Measurements from ENCODE around the gene PRDM10.
"Not testable (repeated sequence)": the region's sequence is repeated elsewhere in the genome, so short reads cannot be mapped to it uniquely, and the experiment has no call there.

Gene PRDM10, protein sequence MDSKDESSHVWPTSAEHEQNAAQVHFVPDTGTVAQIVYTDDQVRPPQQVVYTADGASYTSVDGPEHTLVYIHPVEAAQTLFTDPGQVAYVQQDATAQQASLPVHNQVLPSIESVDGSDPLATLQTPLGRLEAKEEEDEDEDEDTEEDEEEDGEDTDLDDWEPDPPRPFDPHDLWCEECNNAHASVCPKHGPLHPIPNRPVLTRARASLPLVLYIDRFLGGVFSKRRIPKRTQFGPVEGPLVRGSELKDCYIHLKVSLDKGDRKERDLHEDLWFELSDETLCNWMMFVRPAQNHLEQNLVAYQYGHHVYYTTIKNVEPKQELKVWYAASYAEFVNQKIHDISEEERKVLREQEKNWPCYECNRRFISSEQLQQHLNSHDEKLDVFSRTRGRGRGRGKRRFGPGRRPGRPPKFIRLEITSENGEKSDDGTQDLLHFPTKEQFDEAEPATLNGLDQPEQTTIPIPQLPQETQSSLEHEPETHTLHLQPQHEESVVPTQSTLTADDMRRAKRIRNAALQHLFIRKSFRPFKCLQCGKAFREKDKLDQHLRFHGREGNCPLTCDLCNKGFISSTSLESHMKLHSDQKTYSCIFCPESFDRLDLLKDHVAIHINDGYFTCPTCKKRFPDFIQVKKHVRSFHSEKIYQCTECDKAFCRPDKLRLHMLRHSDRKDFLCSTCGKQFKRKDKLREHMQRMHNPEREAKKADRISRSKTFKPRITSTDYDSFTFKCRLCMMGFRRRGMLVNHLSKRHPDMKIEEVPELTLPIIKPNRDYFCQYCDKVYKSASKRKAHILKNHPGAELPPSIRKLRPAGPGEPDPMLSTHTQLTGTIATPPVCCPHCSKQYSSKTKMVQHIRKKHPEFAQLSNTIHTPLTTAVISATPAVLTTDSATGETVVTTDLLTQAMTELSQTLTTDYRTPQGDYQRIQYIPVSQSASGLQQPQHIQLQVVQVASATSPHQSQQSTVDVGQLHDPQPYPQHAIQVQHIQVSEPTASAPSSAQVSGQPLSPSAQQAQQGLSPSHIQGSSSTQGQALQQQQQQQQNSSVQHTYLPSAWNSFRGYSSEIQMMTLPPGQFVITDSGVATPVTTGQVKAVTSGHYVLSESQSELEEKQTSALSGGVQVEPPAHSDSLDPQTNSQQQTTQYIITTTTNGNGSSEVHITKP

DNA sequence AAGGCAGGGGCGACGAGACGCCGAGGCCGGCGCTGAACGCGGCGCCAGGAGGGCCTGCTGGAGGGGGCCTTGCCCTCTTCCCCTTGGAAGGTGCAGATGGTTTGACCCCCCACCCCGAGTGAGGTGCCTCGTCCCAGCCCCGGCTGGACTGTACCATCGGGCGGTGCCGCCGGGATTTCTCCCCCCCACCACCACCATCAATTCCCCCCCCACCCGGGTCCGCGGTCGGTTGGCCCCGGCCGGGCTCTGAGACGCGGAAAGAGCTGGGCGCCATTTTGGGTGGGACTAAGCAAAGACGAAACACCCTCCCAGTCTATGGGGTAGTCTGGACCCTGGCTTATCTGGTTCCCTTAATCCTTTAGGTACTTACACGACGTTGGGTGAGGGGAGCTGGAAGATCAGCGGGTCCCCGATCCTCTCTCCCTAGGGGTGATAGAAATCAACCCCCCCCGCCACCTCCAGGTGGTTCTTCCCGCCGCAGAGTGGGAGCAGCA, at the start of gene PRDM10:
TSS of gene PRDM10 (minus strand) at position 484 of the 494 bp plus-strand sequence. CDS start 41,871 bp downstream, outside the sequence.
- peak; percentile 89 for DNase-seq

DNA sequence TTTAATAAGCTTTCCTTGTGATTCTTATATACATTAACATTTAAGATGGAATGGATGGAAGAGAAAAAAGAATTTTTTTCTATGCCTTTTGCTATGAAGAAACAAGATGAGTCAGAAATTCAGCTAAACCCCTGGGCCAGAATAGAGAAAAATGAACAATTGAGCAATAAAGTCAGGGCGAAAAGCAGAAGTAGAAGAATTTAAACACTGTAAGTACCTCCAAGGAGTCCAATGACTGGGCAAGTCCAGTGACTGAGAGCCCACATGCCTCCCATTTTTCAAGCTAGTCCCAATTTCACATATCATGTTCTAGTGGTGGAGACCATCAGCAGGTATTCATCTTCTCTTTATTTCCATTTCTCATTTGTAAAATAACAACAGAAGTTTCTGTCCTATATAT, 48.4 kb upstream of the PRDM10 start:
- DNase-seq: no peak

DNA sequence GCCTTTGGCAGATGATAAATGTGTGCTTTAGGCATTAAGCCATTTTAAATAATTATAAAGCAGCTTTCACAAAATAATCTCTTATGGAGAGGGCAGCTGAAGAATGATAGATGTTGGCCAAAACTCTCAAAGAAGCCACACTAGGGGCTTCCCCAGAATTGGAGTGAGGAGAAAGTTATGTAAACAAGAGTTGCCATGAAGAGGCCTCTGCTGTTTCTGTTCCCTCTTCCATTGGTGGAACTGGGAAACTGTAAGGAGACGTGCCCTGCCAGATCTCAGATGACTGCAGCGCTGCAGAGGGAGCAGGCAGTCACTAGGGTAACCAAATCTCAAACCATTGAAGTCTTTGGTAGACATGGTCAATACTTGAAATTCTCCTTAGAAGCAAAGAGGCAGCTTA, 47.6 kb upstream of the PRDM10 start:
- DNase-seq: no peak

- DNase-seq: no peak
Observed at GRCh38 chr11:130049328-130049771, 46.7 kb upstream of the PRDM10 start.

DNA sequence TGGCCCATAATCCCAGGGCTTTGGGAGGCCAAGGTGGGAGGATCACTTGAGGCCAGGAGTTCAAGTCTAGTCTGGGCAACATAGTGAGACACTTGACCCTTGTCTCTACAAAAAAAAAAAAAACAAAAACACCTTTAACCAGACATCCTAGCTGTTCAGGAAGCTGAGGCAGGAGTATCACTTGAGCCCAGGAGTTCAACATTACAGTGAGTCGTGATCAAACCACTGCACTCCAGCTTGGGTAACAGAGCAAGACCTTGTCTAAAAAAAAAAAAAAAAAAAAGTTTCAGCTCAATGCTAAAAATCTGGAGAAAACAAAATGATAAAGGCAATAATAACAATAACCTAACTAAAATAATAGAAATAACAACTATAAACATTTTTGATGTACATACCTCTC, 44.5 kb upstream of the PRDM10 start:
- no peak for DNase-seq

- DNase-seq: no peak
Observed at GRCh38 chr11:130043575-130043974, 40.9 kb upstream of the PRDM10 start.

- no peak for DNase-seq
Observed at GRCh38 chr11:130042093-130042591, 39.5 kb upstream of the PRDM10 start.

GRCh38 chr11:130040281-130040940, 37.8 kb upstream of the PRDM10 start:
- no peak for DNase-seq

- DNase-seq: no peak
Observed at GRCh38 chr11:130037881-130038585, 35.4 kb upstream of the PRDM10 start.

- DNase-seq: no peak
Observed at GRCh38 chr11:130037058-130037457, 34.4 kb upstream of the PRDM10 start.

- no peak for DNase-seq
Observed at GRCh38 chr11:130034236-130034635, 31.6 kb upstream of the PRDM10 start.

DNA sequence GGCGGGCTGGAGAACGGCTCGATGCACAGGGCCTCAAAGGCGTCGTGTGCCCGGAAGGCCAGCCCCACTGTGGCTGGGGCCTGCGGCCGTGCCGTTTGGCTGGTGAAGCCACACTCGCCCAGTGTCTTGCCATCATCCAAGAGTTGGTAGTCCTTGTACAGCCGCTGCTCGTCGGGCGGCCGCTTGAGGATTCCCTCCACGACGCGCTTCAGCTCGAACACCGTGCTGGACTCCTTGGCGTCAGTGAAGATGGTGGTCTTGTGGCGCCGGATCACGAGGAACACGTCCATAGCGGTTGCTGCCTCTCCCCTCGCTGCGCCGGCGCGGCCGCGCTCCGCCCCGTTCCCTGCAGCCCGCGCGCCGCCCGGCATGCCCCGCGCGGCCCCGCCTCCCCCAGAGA, 30.3 kb upstream of the PRDM10 start:
- no peak for DNase-seq

DNA sequence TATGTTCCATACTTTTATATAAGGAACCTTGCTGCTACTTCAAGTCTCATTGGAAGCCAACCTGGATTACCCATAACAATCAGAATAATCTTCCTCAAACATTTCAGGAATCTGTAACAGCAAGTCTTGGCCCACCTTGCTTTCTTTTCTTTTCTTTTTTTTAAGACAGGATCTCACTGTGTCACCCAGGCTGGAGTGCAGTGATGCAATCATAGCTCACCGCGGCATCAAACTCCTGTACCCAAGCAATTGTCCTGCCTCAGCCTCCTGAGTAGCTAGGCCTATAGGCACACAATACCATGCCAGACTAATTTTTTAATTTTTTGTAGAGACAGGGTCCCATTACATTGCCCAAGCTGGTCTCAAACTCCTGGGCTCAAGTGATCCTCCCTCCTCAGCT, 29.3 kb upstream of the PRDM10 start:
- no peak for DNase-seq

GRCh38 chr11:130031056-130031455, 28.4 kb upstream of the PRDM10 start:
- no peak for DNase-seq

GRCh38 chr11:130029137-130029536, 26.5 kb upstream of the PRDM10 start:
- no peak for DNase-seq

DNA sequence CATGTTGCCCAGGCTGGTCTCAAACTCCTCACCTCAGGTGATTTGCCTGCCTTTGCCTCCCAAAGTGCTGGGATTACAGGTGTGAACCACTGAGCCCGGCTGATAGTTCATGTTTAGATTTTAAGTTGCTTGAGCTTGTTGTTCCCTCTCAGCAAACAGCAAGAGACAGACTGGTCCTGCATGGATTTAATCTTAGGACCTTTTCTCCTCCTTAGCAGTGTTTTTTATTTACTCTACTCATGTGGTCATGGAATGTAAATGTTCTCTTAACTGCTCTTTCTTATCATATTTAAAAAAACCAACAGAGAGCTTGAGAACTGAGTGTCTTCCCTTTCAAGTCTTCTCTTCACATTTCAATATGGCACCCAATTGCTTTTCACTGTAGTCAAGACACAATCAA, 22.7 kb upstream of the PRDM10 start:
- DNase-seq: no peak

GRCh38 chr11:130024361-130024760, 21.7 kb upstream of the PRDM10 start:
- no peak for DNase-seq

GRCh38 chr11:130023204-130023603, 20.6 kb upstream of the PRDM10 start:
- no peak for DNase-seq

GRCh38 chr11:130022799-130023198, 20.2 kb upstream of the PRDM10 start:
- DNase-seq: no peak

DNA sequence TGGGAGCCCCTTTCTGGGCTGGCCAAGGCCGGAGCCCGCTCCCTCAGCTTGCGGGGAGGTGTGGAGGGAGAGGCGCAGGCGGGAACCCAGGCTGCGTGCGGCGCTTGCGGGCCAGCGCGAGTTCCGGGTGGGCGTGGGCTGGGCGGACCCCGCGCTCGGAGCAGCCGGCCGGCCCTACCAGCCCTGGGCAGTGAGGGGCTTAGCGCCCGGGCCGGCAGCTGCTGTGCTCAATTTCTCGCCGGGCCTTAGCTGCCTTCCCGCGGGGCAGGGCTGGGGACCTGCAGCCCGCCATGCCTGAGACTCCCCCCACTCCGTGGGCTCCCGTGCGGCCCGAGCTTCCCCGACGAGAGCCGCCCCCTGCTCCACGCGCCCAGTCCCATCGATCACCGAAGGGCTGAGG, 19.0 kb upstream of the PRDM10 start:
- DNase-seq: not testable (repeated sequence)

DNA sequence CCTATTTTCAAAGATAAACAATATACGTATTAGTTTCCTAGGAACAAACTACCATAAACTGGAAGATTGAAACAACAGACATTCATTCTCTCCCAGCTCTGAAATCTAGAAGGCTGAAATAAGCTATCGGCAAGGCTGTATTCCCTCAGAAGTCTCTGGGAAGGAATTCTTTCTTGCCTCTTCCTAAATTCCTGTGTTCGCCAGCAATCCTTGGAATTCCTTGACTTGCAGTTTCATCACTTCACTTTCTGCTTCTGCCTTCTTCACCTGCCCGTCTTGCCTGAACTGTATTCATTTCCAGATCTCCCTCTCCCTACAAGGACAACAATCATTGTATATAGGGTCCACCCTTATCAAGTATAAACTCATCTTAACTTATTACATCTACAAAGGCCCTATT, 17.7 kb upstream of the PRDM10 start:
- no peak for DNase-seq

DNA sequence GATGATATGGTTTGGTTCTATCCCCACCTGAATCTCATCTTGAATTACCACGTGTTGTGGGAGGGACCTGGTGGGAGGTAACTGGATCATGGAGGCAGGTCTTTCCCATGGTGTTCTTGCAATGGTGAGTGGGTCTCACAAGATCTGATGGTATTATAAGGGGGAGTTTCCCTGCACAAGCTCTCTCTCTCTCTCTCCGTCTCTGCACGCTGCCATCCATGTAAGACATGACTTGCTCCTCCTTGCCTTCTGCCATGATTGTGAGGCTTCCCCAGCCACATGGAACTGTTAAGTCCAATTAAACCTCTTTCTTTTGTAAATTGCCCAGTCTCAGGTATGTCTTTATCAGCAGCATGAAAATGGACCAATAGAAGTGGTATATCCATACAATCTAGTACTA, 13.2 kb upstream of the PRDM10 start:
- DNase-seq: not testable (repeated sequence)
